GM18909 (cell line): ENCODE data around the gene SPAAR.

Experiments used
- ATAC-seq: cut with Tn5 transposase; IDR thresholded peaks from one replicate; pipeline ENCODE4 v1.9.1; 2021; ENCODE audit warnings: mild to moderate bottlenecking; ENCODE audit not compliant: unreplicated experiment, poor library complexity

The SPAAR gene

DNA sequence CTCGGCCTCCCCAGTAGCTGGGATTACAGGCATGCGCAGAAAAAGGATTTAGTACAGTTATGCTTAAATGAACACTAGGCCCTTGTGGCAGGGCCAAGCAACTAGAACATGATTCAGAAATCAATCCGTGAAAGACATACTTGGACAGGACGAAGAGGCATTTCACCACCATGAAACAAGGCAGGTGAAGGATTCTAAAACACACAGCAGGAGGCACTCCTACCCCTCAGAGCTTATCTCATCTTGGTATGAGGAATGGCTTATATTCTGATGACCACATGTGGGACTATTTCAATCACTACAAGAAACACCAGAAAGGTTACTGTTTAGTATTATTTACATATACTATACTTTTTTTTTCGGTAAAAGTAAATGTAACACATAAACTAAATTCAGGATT is 33.0 kb downstream of the SPAAR start:
- no peak for ATAC-seq

GRCh38 chr9:35944173-35944572 is 34.9 kb downstream of the SPAAR start:
- no peak for ATAC-seq

DNA sequence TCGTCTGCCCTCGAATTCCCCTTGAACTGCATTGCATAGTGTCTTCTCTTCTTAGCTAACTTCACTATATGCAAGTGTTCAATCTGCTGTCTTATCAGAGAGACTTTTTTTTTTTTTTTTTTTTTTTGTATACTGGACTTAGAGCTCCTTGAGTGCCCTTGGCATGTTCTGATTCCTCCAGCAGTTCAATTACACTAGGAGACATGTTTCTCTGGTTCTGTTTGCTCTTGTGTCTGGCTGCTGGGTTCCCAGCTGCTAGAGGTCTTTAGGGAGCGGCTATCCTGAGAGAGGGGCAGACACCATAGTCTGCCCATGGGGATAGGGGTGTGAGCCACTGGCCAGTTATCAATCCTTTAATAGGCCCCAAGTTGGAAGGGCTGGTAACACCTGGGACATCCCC is 35.6 kb downstream of the SPAAR start:
- no peak for ATAC-seq

DNA sequence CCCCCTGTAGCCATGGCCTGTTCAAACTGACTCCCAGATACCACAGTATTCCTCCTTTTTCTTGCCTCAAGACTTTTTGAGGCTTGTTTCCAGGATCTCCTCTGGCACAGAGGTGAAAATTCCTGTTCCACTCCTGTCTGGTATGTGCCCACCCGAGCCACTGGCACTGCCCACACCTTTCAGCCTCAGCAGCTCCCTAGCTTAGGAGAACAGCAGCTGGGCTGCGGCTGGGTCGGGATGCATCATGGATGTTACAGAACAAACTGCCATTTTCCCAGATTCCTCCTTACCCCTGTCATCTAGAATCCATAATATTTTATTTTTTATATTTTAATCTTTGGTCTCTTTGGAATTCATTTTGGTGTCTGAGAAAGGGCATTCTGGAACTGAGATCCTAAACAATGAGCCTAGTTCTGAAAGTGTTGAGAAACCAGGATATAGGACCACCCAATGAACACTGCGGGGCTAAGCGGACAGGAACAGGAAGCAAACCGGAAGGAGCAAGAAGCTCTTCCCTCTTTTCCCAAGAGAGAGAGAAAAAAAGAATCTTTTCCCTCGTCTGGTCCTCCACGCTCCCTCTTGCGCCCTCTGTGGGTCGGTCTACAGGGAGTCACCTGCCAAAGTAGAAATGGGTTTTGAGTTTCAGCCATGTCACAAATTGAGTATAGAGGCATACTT is 36.2 kb downstream of the SPAAR start:
- ATAC-seq: no peak

DNA sequence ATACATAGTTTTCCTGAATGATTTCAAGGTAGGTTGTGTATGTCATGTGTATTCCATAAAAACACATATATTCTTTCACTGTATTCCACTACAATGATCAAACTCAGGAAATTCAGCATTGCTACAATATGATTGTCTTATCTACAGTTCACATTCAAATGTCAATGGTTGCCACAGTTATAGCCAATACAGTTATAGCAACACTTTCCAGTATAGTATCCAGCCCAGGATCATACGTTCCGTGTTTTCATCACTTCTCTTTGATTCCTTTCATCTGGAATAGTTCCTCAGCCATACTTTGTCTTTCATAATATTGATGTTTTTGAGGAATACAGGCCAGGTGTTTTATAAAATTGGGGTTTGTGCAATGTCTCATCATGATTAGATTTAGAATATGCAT is 39.2 kb downstream of the SPAAR start:
- ATAC-seq: no peak

GRCh38 chr9:35948901-35949318 is 39.6 kb downstream of the SPAAR start:
- ATAC-seq: no peak

GRCh38 chr9:35951736-35952135 is 42.4 kb downstream of the SPAAR start:
- ATAC-seq: no peak

DNA sequence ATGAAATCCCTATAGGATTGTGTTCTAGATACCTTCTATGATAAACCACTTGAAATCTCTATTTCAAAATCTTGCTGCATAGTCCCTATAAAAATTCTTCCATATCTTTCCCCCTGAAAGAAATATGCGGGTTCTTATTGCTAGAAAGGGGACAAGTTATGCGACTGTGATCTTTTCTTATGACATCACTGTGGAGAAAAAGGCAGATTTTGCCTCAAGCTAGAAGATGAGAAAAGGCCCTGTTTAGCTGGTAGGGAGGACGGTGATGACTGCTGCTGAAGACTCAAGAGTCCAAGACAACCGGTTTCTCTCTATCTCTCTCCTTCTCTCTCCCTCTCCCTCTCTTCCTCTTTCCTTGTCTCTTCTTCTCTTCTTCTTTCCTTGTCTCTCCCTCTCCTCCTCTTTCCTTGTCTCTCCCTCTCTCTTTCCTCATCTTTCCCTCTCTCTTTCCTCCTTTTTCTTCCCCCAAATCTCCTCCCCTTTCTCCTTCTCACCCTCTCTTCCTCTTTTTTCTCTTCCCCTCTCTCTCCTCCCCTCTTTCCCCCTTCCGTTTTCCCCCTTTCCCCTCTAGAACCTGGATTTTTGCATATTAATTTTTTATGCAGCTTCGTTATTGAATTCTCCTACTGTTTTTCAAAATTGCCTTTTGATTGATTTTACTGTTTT is 43.4 kb downstream of the SPAAR start:
- no peak for ATAC-seq

GRCh38 chr9:35954942-35955546 is 45.8 kb downstream of the SPAAR start:
- ATAC-seq: no peak

GRCh38 chr9:35956651-35957050 is 47.4 kb downstream of the SPAAR start:
- no peak for ATAC-seq

- ATAC-seq: no peak
Observed at GRCh38 chr9:35958104-35958837, 49.0 kb downstream of the SPAAR start, which contains the start of gene OR2S2. Gene OR2S2, minus strand, starts transcription at chr9:35958154. Its CDS starts 56 bp downstream, at chr9:35958098.

DNA sequence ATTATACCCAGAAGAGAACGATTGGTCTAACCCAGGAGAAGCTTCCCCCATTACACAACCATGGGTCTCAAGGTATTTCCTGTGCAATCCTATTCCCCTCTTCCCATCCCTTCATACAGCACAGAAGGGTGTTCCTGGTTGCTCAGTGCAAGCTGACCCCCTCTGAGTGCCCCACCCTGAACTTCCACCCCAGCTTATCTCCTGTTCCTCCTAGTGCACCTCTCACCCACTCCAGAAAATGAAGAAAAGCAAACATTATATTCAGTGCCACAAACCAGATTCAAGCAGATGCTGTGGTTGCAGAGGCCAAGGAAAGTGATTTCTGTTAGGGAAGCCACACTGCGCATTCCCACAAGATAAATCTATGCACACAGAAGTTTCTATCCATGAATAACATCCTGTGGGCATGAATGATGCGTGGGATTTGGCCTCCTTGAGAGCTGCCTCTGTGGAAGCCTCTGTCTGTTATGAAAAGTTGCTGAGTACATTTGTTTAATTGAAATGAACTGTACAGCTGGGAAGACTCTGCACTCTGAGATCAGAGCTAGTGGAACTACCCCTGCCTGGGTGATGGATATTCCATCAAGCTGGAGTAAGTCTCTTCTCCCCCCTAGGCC is 50.9 kb downstream of the SPAAR start:
- no peak for ATAC-seq
